Astrocyte (in vitro differentiated cells and primary cell): ENCODE data around the gene FKBP7. TPM values are rescaled to one million over a fixed set of nuclear protein-coding genes. Genes with fewer than 3 reads are reported as not detected.

ENCODE experiments used
- DNase-seq: peaks from one replicate; pipeline ENCODE4 v3.0.0-alpha.2; 2010; ENCODE audit warnings: low read depth
- FAIRE-seq: peaks from 2 replicates; lab custom pipeline; 2011; peaks lifted over from hg19 to GRCh38; lab: Jason Lieb, UNC
- H2AFZ ChIP-seq: 2 replicates; pipeline ENCODE4 v1.6.0; 2012; ENCODE audit warnings: low read depth, low read length, inconsistent platforms
- H3K27ac ChIP-seq: 2 replicates; pipeline ENCODE4 v1.5.1; 2011; ENCODE audit warnings: low read depth, low read length, inconsistent platforms
- H3K27me3 ChIP-seq: 2 replicates; pipeline ENCODE4 v1.6.0; 2011; ENCODE audit warnings: low read length, inconsistent platforms; ENCODE audit not compliant: insufficient read depth
- H3K36me3 ChIP-seq: 2 replicates; pipeline ENCODE4 v1.5.1; 2011; ENCODE audit warnings: low read length, inconsistent platforms; ENCODE audit not compliant: insufficient read depth
- H3K4me1 ChIP-seq: 2 replicates; pipeline ENCODE4 v1.5.1; 2011; ENCODE audit warnings: low read length, inconsistent platforms; ENCODE audit not compliant: insufficient read depth
- H3K4me2 ChIP-seq: 2 replicates; pipeline ENCODE4 v1.6.0; 2012; ENCODE audit warnings: low read length, inconsistent platforms
- H3K4me3 ChIP-seq: 2 replicates; pipeline ENCODE4 v1.5.1; 2011; ENCODE audit warnings: low read depth, mild to moderate bottlenecking, low read length, inconsistent platforms; ENCODE audit not compliant: insufficient read depth
- H3K79me2 ChIP-seq: 2 replicates; pipeline ENCODE4 v1.6.0; 2012; ENCODE audit warnings: mild to moderate bottlenecking, low read length, inconsistent platforms; ENCODE audit not compliant: insufficient read depth
- H3K9ac ChIP-seq: 2 replicates; pipeline ENCODE4 v1.6.0; 2012; ENCODE audit warnings: mild to moderate bottlenecking, low read length, inconsistent platforms
- H3K9me3 ChIP-seq: 2 replicates; pipeline ENCODE4 v1.5.1; 2012; ENCODE audit warnings: low read depth, mild to moderate bottlenecking, low read length, inconsistent platforms; ENCODE audit not compliant: insufficient read depth
- H4K20me1 ChIP-seq: 2 replicates; pipeline ENCODE4 v1.6.0; 2012; ENCODE audit warnings: low read length, inconsistent platforms; ENCODE audit not compliant: insufficient read depth
- H3K27ac Mint-ChIP-seq: one replicate; pipeline ENCODE4 v1.8.0; 2021; ENCODE audit warnings: mild to moderate bottlenecking, mixed read lengths; ENCODE audit not compliant: unreplicated experiment
- H3K27me3 Mint-ChIP-seq: one replicate; pipeline ENCODE4 v1.8.0; 2021; ENCODE audit warnings: low read depth, mixed read lengths; ENCODE audit not compliant: unreplicated experiment
- H3K36me3 Mint-ChIP-seq: one replicate; pipeline ENCODE4 v1.8.0; 2021; ENCODE audit warnings: low read depth, mixed read lengths; ENCODE audit not compliant: unreplicated experiment
- H3K4me1 Mint-ChIP-seq: one replicate; pipeline ENCODE4 v1.8.0; 2021; ENCODE audit warnings: low read depth, mixed read lengths; ENCODE audit not compliant: unreplicated experiment
- H3K4me3 Mint-ChIP-seq: one replicate; pipeline ENCODE4 v1.8.0; 2021; ENCODE audit warnings: mild to moderate bottlenecking, moderate library complexity, mixed read lengths; ENCODE audit not compliant: unreplicated experiment
- H3K9me3 Mint-ChIP-seq: one replicate; pipeline ENCODE4 v1.8.0; 2021; ENCODE audit warnings: mild to moderate bottlenecking, mixed read lengths; ENCODE audit not compliant: unreplicated experiment
- EZH2 ChIP-seq: IDR thresholded peaks from 2 replicates; pipeline ENCODE4 v1.6.1; 2012; ENCODE audit warnings: mild to moderate bottlenecking, low read length, inconsistent platforms; ENCODE audit not compliant: insufficient read depth
- total RNA-seq: library from RNA; stranded (reverse); gene quantifications from 2 replicates; pipeline ENCODE4 v1.2.1, GENCODE V29; 2021
- TF ChIP-seq, protein P1 (sequence below): IDR thresholded peaks from 2 replicates; pipeline ENCODE4 v1.5.1; 2011; ENCODE audit warnings: low read depth, mild to moderate bottlenecking, inconsistent platforms, low read length, moderate library complexity; ENCODE audit not compliant: insufficient read depth

FKBP7 gene
- total RNA-seq, 1 donor from 2014 or later, result 45.1 TPM

DNA sequence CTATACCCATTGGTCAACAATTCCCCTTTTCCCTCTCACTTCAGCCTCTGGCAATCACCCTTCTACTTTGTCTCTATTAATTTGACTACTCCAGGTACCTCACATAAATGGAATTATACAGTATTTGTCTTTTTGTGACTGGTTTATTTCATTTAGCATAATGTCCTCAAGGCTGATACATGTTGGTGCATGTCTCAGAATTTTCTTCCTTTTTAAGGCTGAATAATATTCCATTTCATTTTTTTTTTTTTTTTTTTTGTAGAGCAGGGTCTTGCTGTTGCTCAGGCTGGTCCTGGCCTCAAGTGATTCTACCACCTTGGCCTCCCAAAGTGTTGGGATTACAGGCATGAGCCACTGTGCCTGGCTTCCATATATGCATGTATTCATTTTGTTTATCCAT, 1.9 kb downstream of the FKBP7 start:
- no peak for FAIRE-seq
- Histone ChIP-seq H3K79me2 (peaks cover 29% of the 10 kb centered on the region), H4K20me1 (peaks cover 3% of the 10 kb centered on the region), H3K9me3 (no peaks in the 10 kb centered on the region), H3K4me1 (peaks cover 9% of the 10 kb centered on the region), H3K27ac (no peak overlapping the region), H3K4me2 (no peak overlapping the region), H3K36me3 (no peaks in the 10 kb centered on the region), H3K27me3 (no peaks in the 10 kb centered on the region), H2AFZ (no peak overlapping the region), H3K4me3 (no peak overlapping the region), H3K9ac (no peak overlapping the region)
- no peak for TF ChIP-seq EZH2
- TF ChIP-seq, protein P1, sequence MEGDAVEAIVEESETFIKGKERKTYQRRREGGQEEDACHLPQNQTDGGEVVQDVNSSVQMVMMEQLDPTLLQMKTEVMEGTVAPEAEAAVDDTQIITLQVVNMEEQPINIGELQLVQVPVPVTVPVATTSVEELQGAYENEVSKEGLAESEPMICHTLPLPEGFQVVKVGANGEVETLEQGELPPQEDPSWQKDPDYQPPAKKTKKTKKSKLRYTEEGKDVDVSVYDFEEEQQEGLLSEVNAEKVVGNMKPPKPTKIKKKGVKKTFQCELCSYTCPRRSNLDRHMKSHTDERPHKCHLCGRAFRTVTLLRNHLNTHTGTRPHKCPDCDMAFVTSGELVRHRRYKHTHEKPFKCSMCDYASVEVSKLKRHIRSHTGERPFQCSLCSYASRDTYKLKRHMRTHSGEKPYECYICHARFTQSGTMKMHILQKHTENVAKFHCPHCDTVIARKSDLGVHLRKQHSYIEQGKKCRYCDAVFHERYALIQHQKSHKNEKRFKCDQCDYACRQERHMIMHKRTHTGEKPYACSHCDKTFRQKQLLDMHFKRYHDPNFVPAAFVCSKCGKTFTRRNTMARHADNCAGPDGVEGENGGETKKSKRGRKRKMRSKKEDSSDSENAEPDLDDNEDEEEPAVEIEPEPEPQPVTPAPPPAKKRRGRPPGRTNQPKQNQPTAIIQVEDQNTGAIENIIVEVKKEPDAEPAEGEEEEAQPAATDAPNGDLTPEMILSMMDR, result no peak
- Mint-ChIP-seq H3K27me3 (no peaks in the 10 kb centered on the region), H3K9me3 (no peaks in the 10 kb centered on the region), H3K4me3 (peak overlapping the region; percentile 70), H3K36me3 (no peaks in the 10 kb centered on the region), H3K27ac (no peak overlapping the region), H3K4me1 (peaks cover 10% of the 10 kb centered on the region)
- no peak for DNase-seq

DNA sequence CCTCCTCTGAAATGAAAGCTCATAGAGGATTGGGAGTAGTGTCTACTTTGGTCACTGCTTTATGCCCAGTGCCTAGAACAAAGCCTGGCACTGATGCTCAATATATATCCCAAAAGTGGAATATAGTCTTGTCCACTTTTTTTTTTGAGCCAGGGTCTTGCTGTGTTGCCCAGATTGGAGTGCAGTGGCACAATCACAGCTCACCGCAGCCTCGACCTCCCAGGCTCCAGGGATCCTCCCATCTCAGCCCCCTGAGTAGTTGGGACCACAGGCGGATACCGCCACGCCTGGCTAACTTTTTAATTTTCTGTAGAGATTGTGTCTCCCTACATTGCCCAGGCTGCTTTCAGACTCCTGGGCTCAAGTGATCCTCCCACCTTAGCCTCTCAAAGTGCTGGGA, 3.8 kb downstream of the FKBP7 start:
- Histone ChIP-seq H2AFZ (no peak overlapping the region), H3K79me2 (peaks cover 20% of the 10 kb centered on the region), H3K4me3 (no peak overlapping the region), H3K27ac (no peak overlapping the region), H4K20me1 (no peaks in the 10 kb centered on the region), H3K27me3 (no peaks in the 10 kb centered on the region), H3K4me1 (peaks cover 3% of the 10 kb centered on the region), H3K9ac (no peak overlapping the region), H3K4me2 (no peak overlapping the region), H3K36me3 (no peaks in the 10 kb centered on the region), H3K9me3 (no peaks in the 10 kb centered on the region)
- Mint-ChIP-seq H3K27me3 (no peaks in the 10 kb centered on the region), H3K4me1 (peaks cover 7% of the 10 kb centered on the region), H3K27ac (no peak overlapping the region), H3K4me3 (no peak overlapping the region), H3K9me3 (no peaks in the 10 kb centered on the region), H3K36me3 (no peaks in the 10 kb centered on the region)
- no peak for TF ChIP-seq EZH2
- TF ChIP-seq, protein P1, result no peak
- FAIRE-seq, result no peak
- no peak for DNase-seq

DNA sequence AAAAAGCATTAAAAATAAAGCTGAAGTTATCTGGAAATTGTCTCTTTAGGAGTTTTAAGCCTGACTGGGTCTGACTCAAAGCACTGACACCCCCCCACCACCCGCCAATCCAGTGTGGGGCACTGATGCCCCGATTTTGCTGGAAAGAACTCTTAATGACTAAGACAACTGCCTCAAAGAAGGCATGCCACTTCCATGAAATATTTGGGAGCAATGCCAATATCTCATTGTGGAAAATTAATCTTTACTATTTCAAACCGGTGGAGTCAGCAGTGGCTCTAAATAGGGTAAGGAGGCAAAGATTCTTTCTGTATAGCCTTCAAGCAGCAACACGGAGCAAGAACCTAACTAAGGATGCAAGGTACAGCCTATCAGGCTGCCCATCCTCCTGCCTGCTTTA, 4.5 kb downstream of the FKBP7 start:
- Histone ChIP-seq H3K27me3 (no peaks in the 10 kb centered on the region), H4K20me1 (no peaks in the 10 kb centered on the region), H3K9ac (no peak overlapping the region), H2AFZ (no peak overlapping the region), H3K4me2 (no peak overlapping the region), H3K36me3 (no peaks in the 10 kb centered on the region), H3K9me3 (no peaks in the 10 kb centered on the region), H3K27ac (no peak overlapping the region), H3K4me1 (peaks cover 2% of the 10 kb centered on the region), H3K4me3 (no peak overlapping the region), H3K79me2 (peaks cover 20% of the 10 kb centered on the region)
- Mint-ChIP-seq H3K27ac (no peak overlapping the region), H3K4me1 (peaks cover 3% of the 10 kb centered on the region), H3K36me3 (no peaks in the 10 kb centered on the region), H3K27me3 (no peaks in the 10 kb centered on the region), H3K9me3 (no peaks in the 10 kb centered on the region), H3K4me3 (no peak overlapping the region)
- TF ChIP-seq, protein P1, result no peak
- no peak for TF ChIP-seq EZH2
- FAIRE-seq (no peak), DNase-seq (no peak)
